ENCODE data around the gene RPP30.

The RPP30 gene

DNA sequence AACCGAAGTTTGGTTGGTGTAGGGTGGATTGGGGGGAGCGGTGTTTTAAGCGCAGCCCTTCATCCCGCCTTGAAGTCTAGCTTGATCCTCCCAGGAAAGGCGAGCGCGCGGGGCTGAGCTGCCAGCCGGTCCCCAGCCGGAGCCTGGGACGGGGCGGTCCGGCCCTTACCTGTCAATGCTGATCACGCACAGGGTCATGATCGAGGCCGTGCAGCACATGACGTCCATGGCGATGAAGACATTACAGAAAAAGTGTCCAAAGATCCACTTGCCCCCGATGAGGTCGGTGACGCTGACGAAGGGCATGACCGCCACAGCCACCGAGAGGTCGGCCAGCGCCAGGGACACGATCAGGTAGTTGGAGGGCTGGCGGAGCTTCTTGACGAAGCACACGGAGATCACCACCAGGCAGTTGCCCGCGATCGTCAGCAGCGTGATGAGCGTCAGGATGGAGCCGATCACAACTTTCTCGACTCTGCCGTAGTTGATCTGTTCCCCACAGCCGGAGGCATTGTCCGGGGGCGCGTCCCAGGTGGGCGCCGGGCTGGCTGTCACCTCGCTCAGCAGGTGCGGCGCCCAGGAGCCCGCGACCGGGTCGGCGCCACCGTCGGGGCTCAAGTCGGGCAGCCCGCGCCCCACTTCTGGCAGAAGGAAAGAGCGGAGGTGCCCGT, 14.7 kb upstream of the RPP30 start:
- TF ChIP-seq, protein P1, sequence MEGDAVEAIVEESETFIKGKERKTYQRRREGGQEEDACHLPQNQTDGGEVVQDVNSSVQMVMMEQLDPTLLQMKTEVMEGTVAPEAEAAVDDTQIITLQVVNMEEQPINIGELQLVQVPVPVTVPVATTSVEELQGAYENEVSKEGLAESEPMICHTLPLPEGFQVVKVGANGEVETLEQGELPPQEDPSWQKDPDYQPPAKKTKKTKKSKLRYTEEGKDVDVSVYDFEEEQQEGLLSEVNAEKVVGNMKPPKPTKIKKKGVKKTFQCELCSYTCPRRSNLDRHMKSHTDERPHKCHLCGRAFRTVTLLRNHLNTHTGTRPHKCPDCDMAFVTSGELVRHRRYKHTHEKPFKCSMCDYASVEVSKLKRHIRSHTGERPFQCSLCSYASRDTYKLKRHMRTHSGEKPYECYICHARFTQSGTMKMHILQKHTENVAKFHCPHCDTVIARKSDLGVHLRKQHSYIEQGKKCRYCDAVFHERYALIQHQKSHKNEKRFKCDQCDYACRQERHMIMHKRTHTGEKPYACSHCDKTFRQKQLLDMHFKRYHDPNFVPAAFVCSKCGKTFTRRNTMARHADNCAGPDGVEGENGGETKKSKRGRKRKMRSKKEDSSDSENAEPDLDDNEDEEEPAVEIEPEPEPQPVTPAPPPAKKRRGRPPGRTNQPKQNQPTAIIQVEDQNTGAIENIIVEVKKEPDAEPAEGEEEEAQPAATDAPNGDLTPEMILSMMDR (IDR thresholded peaks at IDR 0.05; ENCODE audit: borderline replicate concordance, control extremely low read depth, extremely low read depth, insufficient read depth, missing control alignments) = no peak
- in situ Hi-C loops (cut with MboI; ENCODE audit: low sequenced_read_pairs, unreplicated experiment) = loop anchor here (25.0 kb wide), 1 partner anchor 1070 kb away; no protein-coding TSS in a partner anchor
- DNase-seq (ENCODE audit: low spot score) = no peak

DNA sequence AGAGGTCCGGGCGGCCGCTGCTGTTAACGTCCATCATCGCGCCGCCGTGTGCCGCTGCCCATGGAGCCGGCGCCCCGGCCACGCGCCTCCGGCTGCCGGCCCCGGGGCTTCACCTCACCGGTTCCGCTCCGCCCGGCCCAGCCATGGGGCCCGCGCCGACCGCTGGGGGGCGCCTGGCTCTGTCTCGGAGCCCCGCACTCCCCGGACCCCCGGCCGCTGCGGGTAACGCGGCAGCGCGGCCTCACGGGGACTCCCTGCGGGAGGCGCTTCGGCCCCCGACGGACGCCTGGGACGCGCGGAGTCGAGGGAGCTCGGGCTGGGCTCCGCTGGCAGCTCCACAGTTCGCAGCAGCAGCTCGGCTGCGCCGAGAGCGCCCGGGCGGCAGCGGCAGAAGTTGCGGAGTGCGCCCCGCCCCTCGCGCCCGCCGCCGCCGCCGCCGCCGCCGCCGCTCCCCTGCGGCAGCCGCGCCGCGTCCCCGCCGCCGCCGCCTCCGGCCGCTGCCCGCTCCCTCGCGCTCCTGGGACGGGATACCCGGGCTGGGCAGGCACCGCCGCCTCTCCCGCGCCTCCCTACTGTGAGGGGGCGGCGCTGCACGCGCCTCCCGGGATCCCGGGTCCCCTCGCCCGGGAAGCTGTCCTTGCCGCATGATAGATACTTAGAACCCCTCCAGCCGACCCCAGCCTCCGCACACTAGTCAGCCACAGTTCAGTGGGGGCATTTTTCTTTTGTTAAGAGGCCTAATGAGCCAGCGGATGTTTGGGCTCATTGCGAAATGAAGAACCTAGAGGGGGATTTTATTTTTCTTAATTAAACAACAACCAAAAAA, 13.9 kb upstream of the RPP30 start, which contains the start of gene HTR7:
HTR7 (minus strand) TSS at position 405 of the 826 bp plus-strand sequence; CDS start at position 37, 368 bp downstream.
- TF ChIP-seq, protein P1 (IDR thresholded peaks at IDR 0.05; ENCODE audit: borderline replicate concordance, control extremely low read depth, extremely low read depth, insufficient read depth, missing control alignments) = peak; percentile 53
- peak; percentile 83 for DNase-seq (ENCODE audit: low spot score)
- in situ Hi-C loops (cut with MboI; ENCODE audit: low sequenced_read_pairs, unreplicated experiment) = loop anchor here (25.0 kb wide), 1 partner anchor 1071 kb away; no protein-coding TSS in a partner anchor

DNA sequence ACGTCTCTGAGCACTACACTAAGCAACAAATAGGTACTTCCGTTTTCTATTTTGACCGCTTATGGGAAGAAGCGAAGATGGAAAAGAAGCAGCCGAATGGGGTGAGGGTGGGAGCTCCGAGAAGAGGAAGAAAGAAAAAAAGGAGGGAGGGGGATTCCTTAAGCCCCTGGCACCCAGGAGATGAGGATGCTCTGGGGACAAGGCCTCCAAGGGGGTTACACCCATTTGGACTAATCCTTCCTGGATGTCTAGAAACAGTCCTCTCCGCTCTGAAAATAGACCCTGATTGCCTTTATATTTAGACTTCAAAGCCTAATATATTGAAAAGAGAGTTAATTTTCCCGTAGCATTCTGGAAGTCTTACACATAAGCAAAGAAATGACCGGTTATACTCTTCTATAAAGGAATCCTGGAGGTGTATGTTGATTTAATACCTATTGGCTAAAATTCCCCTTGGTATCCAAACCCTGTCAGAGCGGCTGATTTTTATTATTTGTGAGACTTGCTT, 13.3 kb upstream of the RPP30 start:
- DNase-seq (ENCODE audit: low spot score) = no peak
- in situ Hi-C loops (cut with MboI; ENCODE audit: low sequenced_read_pairs, unreplicated experiment) = loop anchor here (25.0 kb wide), 1 partner anchor 1071 kb away; no protein-coding TSS in a partner anchor
- TF ChIP-seq, protein P1 (IDR thresholded peaks at IDR 0.05; ENCODE audit: borderline replicate concordance, control extremely low read depth, extremely low read depth, insufficient read depth, missing control alignments) = no peak

DNA sequence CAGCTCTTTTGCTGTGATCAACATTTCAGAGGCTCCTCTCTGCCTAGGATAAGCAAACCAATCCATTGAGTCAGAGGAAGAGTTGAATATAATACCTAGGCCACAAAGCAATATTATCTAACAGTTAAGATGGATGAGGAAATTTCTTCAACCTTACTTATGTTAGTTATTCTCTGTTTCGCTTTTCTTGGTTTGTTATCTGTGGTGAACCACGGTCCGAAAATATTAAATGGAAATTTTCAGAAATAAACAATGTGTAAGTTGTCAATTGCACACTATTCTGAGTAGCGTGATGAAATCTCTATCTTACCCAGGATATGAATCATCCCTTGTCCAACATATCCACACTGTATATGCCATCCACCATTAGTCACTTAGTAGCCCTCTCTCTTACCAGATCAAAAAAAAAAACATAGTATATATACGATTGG, 12.4 kb upstream of the RPP30 start:
- DNase-seq (ENCODE audit: low spot score) = no peak
- TF ChIP-seq, protein P1 (IDR thresholded peaks at IDR 0.05; ENCODE audit: borderline replicate concordance, control extremely low read depth, extremely low read depth, insufficient read depth, missing control alignments) = no peak
- in situ Hi-C loops (cut with MboI; ENCODE audit: low sequenced_read_pairs, unreplicated experiment) = loop anchor here (25.0 kb wide), 1 partner anchor 1072 kb away; no protein-coding TSS in a partner anchor

DNA sequence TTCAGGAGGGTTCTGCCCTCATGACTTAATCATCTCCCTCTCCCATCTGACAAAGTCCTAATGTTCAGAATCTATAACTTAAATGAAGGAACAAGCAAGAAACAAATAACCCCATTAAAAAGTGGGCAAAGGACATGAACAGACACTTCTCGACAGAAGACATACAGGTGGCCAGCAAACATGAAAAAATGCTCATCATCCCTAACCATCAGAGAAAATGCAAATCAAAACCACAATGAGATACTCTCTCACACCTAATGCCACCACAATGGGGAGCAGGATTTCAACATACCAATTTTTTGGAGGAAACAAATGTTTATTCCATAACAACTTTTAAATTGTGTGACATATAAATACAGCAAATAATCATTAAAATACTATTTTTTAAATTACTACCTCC, 11.0 kb upstream of the RPP30 start:
- TF ChIP-seq, protein P1 (IDR thresholded peaks at IDR 0.05; ENCODE audit: borderline replicate concordance, control extremely low read depth, extremely low read depth, insufficient read depth, missing control alignments) = no peak
- DNase-seq (ENCODE audit: low spot score) = no peak
- in situ Hi-C loops (cut with MboI; ENCODE audit: low sequenced_read_pairs, unreplicated experiment) = loop anchor here (10.0 to 25.0 kb wide), 2 partner anchors 96 to 1073 kb away; no protein-coding TSS in a partner anchor

DNA sequence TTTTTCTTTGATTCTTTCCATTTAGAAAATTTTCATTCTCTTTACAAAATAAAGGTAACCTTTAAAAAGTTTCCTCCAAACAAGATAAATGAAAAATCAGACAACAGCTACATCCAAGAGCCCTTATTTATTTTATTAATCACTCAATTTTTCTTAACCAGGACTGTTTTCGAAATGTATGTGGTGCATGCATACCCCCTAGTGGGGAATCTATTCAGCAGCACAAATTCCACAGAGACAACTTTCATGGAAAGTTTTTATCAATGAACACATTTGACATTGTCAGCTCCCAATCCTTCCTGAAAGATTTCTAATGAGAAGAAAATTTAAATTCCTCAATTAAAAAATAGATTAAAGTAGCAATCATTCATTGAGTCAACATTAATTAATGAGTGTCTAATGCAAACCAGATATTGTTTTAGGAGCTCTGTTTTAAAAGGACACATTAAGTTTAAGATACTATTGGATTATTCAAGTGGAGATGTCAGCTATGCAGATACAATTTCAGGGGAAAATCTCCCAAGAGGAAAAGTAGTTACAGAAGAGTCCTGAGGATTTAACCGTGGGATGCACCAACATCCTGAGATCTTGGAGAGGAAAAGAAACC, 8.8 kb upstream of the RPP30 start:
- TF ChIP-seq, protein P1 (IDR thresholded peaks at IDR 0.05; ENCODE audit: borderline replicate concordance, control extremely low read depth, extremely low read depth, insufficient read depth, missing control alignments) = peak; percentile 43
- in situ Hi-C loops (cut with MboI; ENCODE audit: low sequenced_read_pairs, unreplicated experiment) = loop anchor here (10.0 to 25.0 kb wide), 2 partner anchors 98 to 1076 kb away; no protein-coding TSS in a partner anchor
- no peak for DNase-seq (ENCODE audit: low spot score)

Data from GM13976 (cell line).